NCI-H1048 (cell line): ENCODE data around the gene NUS1.
"Not testable (repeated sequence)": the region's sequence is repeated elsewhere in the genome, so short reads cannot be mapped to it uniquely, and the experiment has no call there.

ENCODE experiments used
- DNase-seq: peaks from one replicate; lab custom pipeline; 2025; lab: John Stamatoyannopoulos, UW

The NUS1 gene

GRCh38 chr6:117718895-117719294 lies 43.6 kb downstream of the NUS1 start:
- DNase-seq: no peak

- not testable (repeated sequence) for DNase-seq
These were observed 46.3 kb downstream of the NUS1 start for GRCh38 chr6:117721520-117721919.

GRCh38 chr6:117728626-117729025 lies 53.4 kb downstream of the NUS1 start:
- no peak for DNase-seq

GRCh38 chr6:117729613-117730012 lies 54.3 kb downstream of the NUS1 start:
- DNase-seq: no peak

GRCh38 chr6:117733341-117733740 lies 58.1 kb downstream of the NUS1 start:
- DNase-seq: no peak

- no peak for DNase-seq
These were observed 64.6 kb downstream of the NUS1 start for GRCh38 chr6:117739869-117740268.

- no peak for DNase-seq
These were observed 65.3 kb downstream of the NUS1 start for GRCh38 chr6:117740605-117741004.

GRCh38 chr6:117750675-117751074 lies 75.4 kb downstream of the NUS1 start:
- DNase-seq: not testable (repeated sequence)
